Calu3 (cell line): ENCODE data around the gene MRPS18C. TPM values are rescaled to one million over a fixed set of nuclear protein-coding genes. Genes with fewer than 3 reads are reported as not detected.

ENCODE experiments used
- BruUV-seq: library from RNA; stranded (reverse); fragments of 400-500 nt; replicated peaks from 2 replicates; lab custom pipeline; 2021; lab: Mats Ljungman, UMichigan
- CTCF ChIA-PET: fragments of 300-600 bp; sonication (Branson Sonifier 250); formaldehyde crosslinking; loops from one replicate; lab custom pipeline; 2022; ENCODE audit warnings: antibody characterized with exemption; lab: Charles Lee
- DNase-seq: peaks from one replicate; pipeline ENCODE4 v3.0.0; 2022
- H3K27ac Mint-ChIP-seq: one replicate; pipeline ENCODE4 v1.8.0; 2022; ENCODE audit warnings: mixed read lengths; ENCODE audit not compliant: unreplicated experiment
- H3K27me3 Mint-ChIP-seq: one replicate; pipeline ENCODE4 v1.8.0; 2022; ENCODE audit warnings: mixed read lengths; ENCODE audit not compliant: unreplicated experiment
- H3K36me3 Mint-ChIP-seq: one replicate; pipeline ENCODE4 v1.8.0; 2022; ENCODE audit warnings: mild to moderate bottlenecking, moderate library complexity, mixed read lengths; ENCODE audit not compliant: insufficient read depth, unreplicated experiment
- H3K4me1 Mint-ChIP-seq: one replicate; pipeline ENCODE4 v1.8.0; 2022; ENCODE audit warnings: mild to moderate bottlenecking, low read depth, mixed read lengths; ENCODE audit not compliant: unreplicated experiment
- H3K4me3 Mint-ChIP-seq: one replicate; pipeline ENCODE4 v1.8.0; 2022; ENCODE audit warnings: mild to moderate bottlenecking, low read depth, moderate library complexity, mixed read lengths; ENCODE audit not compliant: unreplicated experiment
- H3K9me3 Mint-ChIP-seq: one replicate; pipeline ENCODE4 v1.8.0; 2022; ENCODE audit warnings: low read depth, mixed read lengths; ENCODE audit not compliant: unreplicated experiment
- intact Hi-C: fragments of 100-400 bp; cut with micrococcal nuclease; formaldehyde crosslinking; loops from one replicate; pipeline ENCODE4 v1.10.0; 2022; ENCODE audit not compliant: unreplicated experiment
- total RNA-seq: library from RNA; stranded (reverse); gene quantifications from 2 replicates; pipeline ENCODE4 v1.2.3, GENCODE V29; 2022
- TF ChIP-seq, protein P1 (sequence below): fragments of 200-600 bp; IDR thresholded peaks from one replicate; pipeline ENCODE4 v1.8.0; 2022; ENCODE audit warnings: antibody characterized with exemption; ENCODE audit not compliant: unreplicated experiment

Gene MRPS18C
- total RNA-seq, 1 experiment from 2014 or later = 39.0 TPM

DNA sequence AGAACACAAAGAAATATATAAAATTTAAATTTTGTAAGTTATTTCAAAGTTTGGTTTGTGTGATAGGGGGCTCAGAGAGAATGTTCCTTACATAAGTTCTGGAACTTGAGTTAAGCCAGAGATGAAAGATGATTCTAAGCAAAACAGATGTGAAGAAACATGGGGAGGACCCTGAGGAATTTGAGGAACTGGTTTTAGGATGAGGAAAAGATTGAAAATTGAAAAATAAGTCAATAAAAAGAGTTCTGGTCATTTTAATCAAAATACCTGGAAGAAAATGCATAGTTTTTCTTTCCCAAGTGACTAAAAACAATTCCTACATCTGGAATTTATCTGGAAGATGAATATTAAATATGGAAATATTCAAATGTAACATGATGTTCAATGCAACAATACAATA lies 37.6 kb upstream of the MRPS18C start:
- Mint-ChIP-seq H3K4me1 (no peaks in the 10 kb centered on the region), H3K36me3 (no peaks in the 10 kb centered on the region), H3K27me3 (no peaks in the 10 kb centered on the region), H3K9me3 (no peaks in the 10 kb centered on the region), H3K4me3 (no peak overlapping the region), H3K27ac (no peak overlapping the region)
- CTCF ChIA-PET = interaction anchor here (0.7 kb wide), 1 partner anchor 28 kb away, joined by 3 read pairs; no protein-coding TSS in a partner anchor
- intact Hi-C loops = no loop called here
- DNase-seq = no peak
- no TSS peak for BruUV-seq
- TF ChIP-seq, protein P1, sequence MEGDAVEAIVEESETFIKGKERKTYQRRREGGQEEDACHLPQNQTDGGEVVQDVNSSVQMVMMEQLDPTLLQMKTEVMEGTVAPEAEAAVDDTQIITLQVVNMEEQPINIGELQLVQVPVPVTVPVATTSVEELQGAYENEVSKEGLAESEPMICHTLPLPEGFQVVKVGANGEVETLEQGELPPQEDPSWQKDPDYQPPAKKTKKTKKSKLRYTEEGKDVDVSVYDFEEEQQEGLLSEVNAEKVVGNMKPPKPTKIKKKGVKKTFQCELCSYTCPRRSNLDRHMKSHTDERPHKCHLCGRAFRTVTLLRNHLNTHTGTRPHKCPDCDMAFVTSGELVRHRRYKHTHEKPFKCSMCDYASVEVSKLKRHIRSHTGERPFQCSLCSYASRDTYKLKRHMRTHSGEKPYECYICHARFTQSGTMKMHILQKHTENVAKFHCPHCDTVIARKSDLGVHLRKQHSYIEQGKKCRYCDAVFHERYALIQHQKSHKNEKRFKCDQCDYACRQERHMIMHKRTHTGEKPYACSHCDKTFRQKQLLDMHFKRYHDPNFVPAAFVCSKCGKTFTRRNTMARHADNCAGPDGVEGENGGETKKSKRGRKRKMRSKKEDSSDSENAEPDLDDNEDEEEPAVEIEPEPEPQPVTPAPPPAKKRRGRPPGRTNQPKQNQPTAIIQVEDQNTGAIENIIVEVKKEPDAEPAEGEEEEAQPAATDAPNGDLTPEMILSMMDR = no peak

DNA sequence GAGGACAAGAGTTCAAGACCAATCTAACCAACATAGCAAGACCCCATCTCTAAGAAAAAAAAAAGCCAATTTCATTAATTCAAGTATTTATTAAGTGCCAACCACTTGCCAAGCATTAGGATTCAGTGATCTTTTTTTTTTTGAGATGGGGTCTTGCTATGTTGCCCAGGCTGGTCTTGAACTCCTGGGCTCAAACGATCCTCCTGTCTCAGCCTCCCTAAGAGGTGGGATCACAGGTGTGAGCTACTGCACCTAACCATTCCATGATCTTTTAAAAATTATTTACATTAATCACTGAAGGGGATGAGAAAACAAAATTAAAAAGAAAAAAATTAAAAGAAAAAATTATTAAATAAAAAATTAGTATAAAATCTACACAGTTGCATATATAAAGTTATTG lies 24.7 kb upstream of the MRPS18C start:
- CTCF ChIA-PET = no interaction called here
- Mint-ChIP-seq H3K27ac (no peak overlapping the region), H3K4me3 (no peak overlapping the region), H3K4me1 (no peaks in the 10 kb centered on the region), H3K9me3 (no peaks in the 10 kb centered on the region), H3K36me3 (no peaks in the 10 kb centered on the region), H3K27me3 (no peaks in the 10 kb centered on the region)
- no peak for DNase-seq
- intact Hi-C loops = no loop called here
- BruUV-seq = no TSS peak
- TF ChIP-seq, protein P1 = no peak

DNA sequence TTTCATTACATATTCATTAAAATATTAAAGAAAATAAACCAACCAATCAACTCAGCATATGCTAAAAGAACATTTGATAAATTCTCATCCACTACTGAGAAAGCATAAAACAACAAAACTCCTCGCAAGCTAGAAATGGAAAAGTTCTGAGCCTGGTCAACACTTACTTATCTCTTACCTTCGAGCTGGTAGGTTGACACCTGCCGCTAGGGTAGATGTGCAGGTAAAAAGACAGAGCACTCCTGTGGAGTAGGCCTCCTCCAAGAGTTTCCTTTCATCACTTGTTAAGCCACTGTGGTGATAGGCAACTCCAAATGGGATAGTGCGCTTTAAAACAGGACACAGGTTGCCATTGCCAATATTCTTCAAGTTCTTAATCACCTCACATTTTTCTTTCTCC lies 19.2 kb upstream of the MRPS18C start:
- Mint-ChIP-seq H3K36me3 (no peaks in the 10 kb centered on the region), H3K27ac (no peak overlapping the region), H3K4me1 (no peaks in the 10 kb centered on the region), H3K9me3 (no peaks in the 10 kb centered on the region), H3K4me3 (no peak overlapping the region), H3K27me3 (no peaks in the 10 kb centered on the region)
- TF ChIP-seq, protein P1 = no peak
- DNase-seq = no peak
- intact Hi-C loops = no loop called here
- BruUV-seq = no TSS peak
- CTCF ChIA-PET = no interaction called here

DNA sequence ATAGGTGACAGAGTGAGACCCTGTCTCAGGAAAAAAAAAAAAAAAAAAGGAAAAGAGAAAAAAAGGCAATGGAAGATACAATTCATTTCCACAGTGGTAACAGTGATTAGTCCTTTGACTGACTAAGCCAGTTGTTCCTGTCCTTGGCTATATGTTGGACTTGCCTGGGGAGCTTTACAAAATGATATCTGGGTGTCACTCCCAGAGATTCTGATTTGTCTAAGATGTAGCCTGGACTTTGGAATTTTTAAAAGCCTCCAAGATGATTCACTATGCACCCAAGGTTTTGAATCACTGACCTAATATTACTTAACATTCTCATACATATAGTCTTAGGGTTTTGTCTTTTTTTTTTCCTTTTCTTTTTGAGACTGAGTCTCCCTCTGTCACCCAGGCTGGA lies 17.1 kb upstream of the MRPS18C start:
- H3K9me3 Mint-ChIP-seq = no peaks in the 10 kb centered on the region
- no TSS peak for BruUV-seq
- no peaks in the 10 kb centered on the region for H3K4me1 Mint-ChIP-seq
- DNase-seq = no peak
- H3K27ac Mint-ChIP-seq = no peak overlapping the region
- CTCF ChIA-PET = interaction anchor here (0.7 kb wide), 1 partner anchor 587 kb away, joined by 5 read pairs; no protein-coding TSS in a partner anchor
- H3K36me3 Mint-ChIP-seq = no peaks in the 10 kb centered on the region
- H3K4me3 Mint-ChIP-seq = no peak overlapping the region
- TF ChIP-seq, protein P1 = no peak
- intact Hi-C loops = no loop called here
- H3K27me3 Mint-ChIP-seq = no peaks in the 10 kb centered on the region
